Neural progenitor cell (in vitro differentiated cells): ENCODE results near the gene KIRREL2.

Experiments
- CTCF ChIP-seq: fragments of 200-600 bp; sonication (generic); IDR thresholded peaks from 2 replicates; pipeline ENCODE4 v1.5.1; 2017; ENCODE audit warnings: antibody characterized with exemption, mild to moderate bottlenecking
- EZH2phosphoT487 ChIP-seq: fragments of 200-600 bp; sonication (generic); IDR thresholded peaks from 2 replicates; pipeline ENCODE4 v1.6.1; 2017; ENCODE audit warnings: antibody characterized with exemption

- TF ChIP-seq CTCF (no peak), EZH2phosphoT487 (no peak)
These were observed 37.6 kb downstream of the KIRREL2 start for GRCh38 chr19:35894342-35894741.
